Astrocyte (in vitro differentiated cells and primary cell): ENCODE data around the gene EEF2K.

Experiments used
- EZH2 ChIP-seq: IDR thresholded peaks from 2 replicates; pipeline ENCODE4 v1.6.1; 2012; ENCODE audit warnings: mild to moderate bottlenecking, low read length, inconsistent platforms; ENCODE audit not compliant: insufficient read depth
- TF ChIP-seq, protein P1 (sequence below): IDR thresholded peaks from 2 replicates; pipeline ENCODE4 v1.5.1; 2011; ENCODE audit warnings: low read depth, mild to moderate bottlenecking, inconsistent platforms, low read length, moderate library complexity; ENCODE audit not compliant: insufficient read depth

- TF ChIP-seq, protein P1, sequence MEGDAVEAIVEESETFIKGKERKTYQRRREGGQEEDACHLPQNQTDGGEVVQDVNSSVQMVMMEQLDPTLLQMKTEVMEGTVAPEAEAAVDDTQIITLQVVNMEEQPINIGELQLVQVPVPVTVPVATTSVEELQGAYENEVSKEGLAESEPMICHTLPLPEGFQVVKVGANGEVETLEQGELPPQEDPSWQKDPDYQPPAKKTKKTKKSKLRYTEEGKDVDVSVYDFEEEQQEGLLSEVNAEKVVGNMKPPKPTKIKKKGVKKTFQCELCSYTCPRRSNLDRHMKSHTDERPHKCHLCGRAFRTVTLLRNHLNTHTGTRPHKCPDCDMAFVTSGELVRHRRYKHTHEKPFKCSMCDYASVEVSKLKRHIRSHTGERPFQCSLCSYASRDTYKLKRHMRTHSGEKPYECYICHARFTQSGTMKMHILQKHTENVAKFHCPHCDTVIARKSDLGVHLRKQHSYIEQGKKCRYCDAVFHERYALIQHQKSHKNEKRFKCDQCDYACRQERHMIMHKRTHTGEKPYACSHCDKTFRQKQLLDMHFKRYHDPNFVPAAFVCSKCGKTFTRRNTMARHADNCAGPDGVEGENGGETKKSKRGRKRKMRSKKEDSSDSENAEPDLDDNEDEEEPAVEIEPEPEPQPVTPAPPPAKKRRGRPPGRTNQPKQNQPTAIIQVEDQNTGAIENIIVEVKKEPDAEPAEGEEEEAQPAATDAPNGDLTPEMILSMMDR, result no peak
- TF ChIP-seq EZH2, result no peak
These were observed 76.3 kb downstream of the EEF2K start for GRCh38 chr16:22282254-22282892.
